HepG2 (cell line): ENCODE data around the gene AIP. TPM values are rescaled to one million over a fixed set of nuclear protein-coding genes. Genes with fewer than 3 reads are reported as not detected.

ENCODE experiments used
- ADNP ChIP-seq: sonication (generic); formaldehyde crosslinking; IDR thresholded peaks from 2 replicates; pipeline ENCODE4 v1.4.0; 2020; ENCODE audit warnings: missing genetic modification reagents
- AKAP8 ChIP-seq: sonication (generic); formaldehyde crosslinking; IDR thresholded peaks from 2 replicates; pipeline ENCODE4 v1.5.1; 2020; ENCODE audit warnings: mild to moderate bottlenecking, missing genetic modification reagents
- BORCS8-MEF2B ChIP-seq: sonication (generic); formaldehyde crosslinking; IDR thresholded peaks from 2 replicates; pipeline ENCODE4 v1.8.0; 2022; ENCODE audit warnings: mild to moderate bottlenecking, missing genetic modification reagents
- CCDC6 ChIP-seq: sonication (generic); formaldehyde crosslinking; IDR thresholded peaks from 2 replicates; pipeline ENCODE4 v1.8.1; 2022; ENCODE audit warnings: mild to moderate bottlenecking, missing genetic modification reagents, moderate library complexity
- CREM ChIP-seq, 2 experiments: sonication (generic) in 1 of 2; formaldehyde crosslinking in 1 of 2; IDR thresholded peaks; 2 replicates each; pipeline versions ENCODE4 v1.4.0 to v1.6.1; 2016 to 2020; ENCODE audit warnings: antibody characterized with exemption in 1 of 2, mild to moderate bottlenecking in 1 of 2, missing genetic modification reagents in 1 of 2
- FOSL2 ChIP-seq: sonication (generic); formaldehyde crosslinking; IDR thresholded peaks from 2 replicates; pipeline ENCODE4 v1.4.0; 2020; ENCODE audit warnings: missing genetic modification reagents
- HOXD1 ChIP-seq: sonication (generic); formaldehyde crosslinking; IDR thresholded peaks from 2 replicates; pipeline ENCODE4 v1.5.0; 2020; ENCODE audit warnings: missing genetic modification reagents
- IKZF1 ChIP-seq: fragments of 450-650 bp; IDR thresholded peaks from 2 replicates; pipeline ENCODE4 v1.7.1; 2016
- NONO ChIP-seq, 2 experiments: fragments of 450-650 bp in 1 of 2; sonication (generic) in 1 of 2; formaldehyde crosslinking in 1 of 2; IDR thresholded peaks in 1 of 2; conservative IDR thresholded peaks in 1 of 2; 2 replicates each; pipeline versions ENCODE4 v1.6.1 to v1.8.0; 2017 to 2022; ENCODE audit warnings: mild to moderate bottlenecking in 1 of 2, missing genetic modification reagents in 1 of 2, moderate library complexity in 1 of 2
- PHF21A ChIP-seq: sonication (generic); formaldehyde crosslinking; IDR thresholded peaks from 2 replicates; pipeline ENCODE4 v1.5.0; 2020; ENCODE audit warnings: mild to moderate bottlenecking, missing genetic modification reagents
- PRMT3 ChIP-seq: sonication (generic); formaldehyde crosslinking; IDR thresholded peaks from 2 replicates; pipeline ENCODE4 v1.8.1; 2022; ENCODE audit warnings: low read depth, mild to moderate bottlenecking, moderate library complexity, missing genetic modification reagents, borderline replicate concordance
- SALL2 ChIP-seq: sonication (generic); formaldehyde crosslinking; IDR thresholded peaks from 2 replicates; pipeline ENCODE4 v1.8.1; 2023; ENCODE audit warnings: mild to moderate bottlenecking, missing genetic modification reagents, inconsistent platforms
- SMYD3 ChIP-seq: sonication (generic); formaldehyde crosslinking; IDR thresholded peaks from 2 replicates; pipeline ENCODE4 v1.8.1; 2023; ENCODE audit warnings: mild to moderate bottlenecking, missing genetic modification reagents
- SRF ChIP-seq: IDR thresholded peaks from 2 replicates; pipeline ENCODE4 v1.6.1; 2011; ENCODE audit warnings: mild to moderate bottlenecking, low read depth, low read length, moderate library complexity
- SSRP1 ChIP-seq: IDR thresholded peaks from 2 replicates; pipeline ENCODE4 v1.6.1; 2016; ENCODE audit warnings: control low read depth
- SYNCRIP ChIP-seq: fragments of 200-400 bp; formaldehyde crosslinking; IDR thresholded peaks from 2 replicates; pipeline ENCODE4 v1.6.1; 2018; ENCODE audit warnings: mild to moderate bottlenecking, low read depth, low read length; ENCODE audit not compliant: insufficient read depth
- TRIM24 ChIP-seq: sonication (generic); formaldehyde crosslinking; IDR thresholded peaks from 2 replicates; pipeline ENCODE4 v1.8.0; 2022; ENCODE audit warnings: mild to moderate bottlenecking, missing genetic modification reagents
- XRCC5 ChIP-seq: fragments of 200-400 bp; formaldehyde crosslinking; optimal IDR thresholded peaks from 2 replicates; pipeline ENCODE3; 2017; ENCODE audit warnings: mild to moderate bottlenecking, low read length
- ZNF17 ChIP-seq: sonication (generic); formaldehyde crosslinking; IDR thresholded peaks from 2 replicates; pipeline ENCODE4 v1.5.0; 2020; ENCODE audit warnings: mild to moderate bottlenecking, missing genetic modification reagents
- ZNF20 ChIP-seq: sonication (generic); formaldehyde crosslinking; IDR thresholded peaks from 2 replicates; pipeline ENCODE4 v1.4.0; 2020; ENCODE audit warnings: mild to moderate bottlenecking, moderate library complexity, missing genetic modification reagents
- ZNF552 ChIP-seq: sonication (generic); formaldehyde crosslinking; IDR thresholded peaks from 2 replicates; pipeline ENCODE4 v1.9.0; 2022; ENCODE audit warnings: missing genetic modification reagents, mild to moderate bottlenecking, borderline replicate concordance
- polyA plus RNA-seq, 8 experiments: library from polyadenylated mRNA; depleted of rRNA in 3 of 8; stranded (reverse) in 7 of 8; unstranded in 1 of 8; fragments of >200 nt; fragmentation: Illumina TruSeq in 4 of 8; extraction: Trizol in 4 of 8; gene quantifications; 2 replicates each; pipeline versions ENCODE4 v1.2.1 to v1.2.3, GENCODE V29; 2011 to 2016; ENCODE audit warnings: low read depth in 4 of 8, missing spikeins in 1 of 8, mixed read lengths in 1 of 8; ENCODE audit not compliant: insufficient read depth in 1 of 8
- total RNA-seq, 5 experiments: library from RNA; depleted of rRNA; stranded (reverse); fragments of >200 nt; fragmentation: Illumina TruSeq; extraction: Trizol; gene quantifications; 2 replicates each; pipeline ENCODE4 v1.2.3, GENCODE V29; 2016; ENCODE audit warnings: low read depth in 1 of 5
- TF ChIP-seq, protein P1 (sequence below): sonication (generic); formaldehyde crosslinking; IDR thresholded peaks from 2 replicates; pipeline ENCODE4 v1.5.0; 2020; ENCODE audit warnings: missing genetic modification reagents, mild to moderate bottlenecking, borderline replicate concordance
- TF ChIP-seq, protein P2 (sequence below): sonication (generic); formaldehyde crosslinking; IDR thresholded peaks from 2 replicates; pipeline ENCODE4 v1.8.1; 2023; ENCODE audit warnings: mild to moderate bottlenecking, missing genetic modification reagents
- TF ChIP-seq, protein P3 (sequence below): sonication (generic); formaldehyde crosslinking; IDR thresholded peaks from 2 replicates; pipeline ENCODE4 v1.5.0; 2020; ENCODE audit warnings: missing genetic modification reagents
- TF ChIP-seq, protein P4 (sequence below): sonication (generic); formaldehyde crosslinking; IDR thresholded peaks from 2 replicates; pipeline ENCODE4 v1.9.0; 2021; ENCODE audit warnings: missing genetic modification reagents, borderline replicate concordance

AIP gene
- total and polyA plus RNA-seq, 2 of the 13 experiments (the other 11 are each of a cell fraction or from before 2014, with no cell fraction given), result 51.8 to 110 TPM

GRCh38 chr11:67468759-67469507 is 13.9 kb upstream of the AIP start, which contains the start of gene TMEM134 (continued):
- TF ChIP-seq SYNCRIP, result no peak
- peak; percentile 38 for TF ChIP-seq FOSL2 (CRISPR knock-in tag)
- TF ChIP-seq SALL2 (CRISPR knock-in tag), result peak; percentile 87; the same call in 1 of the 2 replicates
- no peak for TF ChIP-seq SMYD3
- TF ChIP-seq NONO (IDR thresholded peaks at IDR 0.05), result no peak
- TF ChIP-seq NONO (CRISPR knock-in tag; conservative IDR thresholded peaks at IDR 0.05), result peak; percentile 92
- TF ChIP-seq, protein P1, sequence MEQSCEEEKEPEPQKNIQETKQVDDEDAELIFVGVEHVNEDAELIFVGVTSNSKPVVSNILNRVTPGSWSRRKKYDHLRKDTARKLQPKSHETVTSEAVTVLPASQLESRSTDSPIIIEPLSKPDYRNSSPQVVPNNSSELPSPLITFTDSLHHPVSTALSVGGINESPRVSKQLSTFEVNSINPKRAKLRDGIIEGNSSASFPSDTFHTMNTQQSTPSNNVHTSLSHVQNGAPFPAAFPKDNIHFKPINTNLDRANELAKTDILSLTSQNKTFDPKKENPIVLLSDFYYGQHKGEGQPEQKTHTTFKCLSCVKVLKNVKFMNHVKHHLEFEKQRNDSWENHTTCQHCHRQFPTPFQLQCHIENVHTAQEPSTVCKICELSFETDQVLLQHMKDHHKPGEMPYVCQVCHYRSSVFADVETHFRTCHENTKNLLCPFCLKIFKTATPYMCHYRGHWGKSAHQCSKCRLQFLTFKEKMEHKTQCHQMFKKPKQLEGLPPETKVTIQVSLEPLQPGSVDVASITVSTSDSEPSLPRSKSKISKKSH (CRISPR knock-in tag), result peak; percentile 65; the same call in 1 of the 2 replicates
- TF ChIP-seq IKZF1, result no peak
- peak; percentile 54; the same call in 1 of the 2 replicates for TF ChIP-seq PHF21A (CRISPR knock-in tag)
- peak; percentile 89; the same call in 1 of the 2 replicates for TF ChIP-seq HOXD1 (CRISPR knock-in tag)
- TF ChIP-seq ADNP, result peak; percentile 23; the same call in 1 of the 2 replicates
- TF ChIP-seq ZNF552, result no peak
- TF ChIP-seq, protein P2, sequence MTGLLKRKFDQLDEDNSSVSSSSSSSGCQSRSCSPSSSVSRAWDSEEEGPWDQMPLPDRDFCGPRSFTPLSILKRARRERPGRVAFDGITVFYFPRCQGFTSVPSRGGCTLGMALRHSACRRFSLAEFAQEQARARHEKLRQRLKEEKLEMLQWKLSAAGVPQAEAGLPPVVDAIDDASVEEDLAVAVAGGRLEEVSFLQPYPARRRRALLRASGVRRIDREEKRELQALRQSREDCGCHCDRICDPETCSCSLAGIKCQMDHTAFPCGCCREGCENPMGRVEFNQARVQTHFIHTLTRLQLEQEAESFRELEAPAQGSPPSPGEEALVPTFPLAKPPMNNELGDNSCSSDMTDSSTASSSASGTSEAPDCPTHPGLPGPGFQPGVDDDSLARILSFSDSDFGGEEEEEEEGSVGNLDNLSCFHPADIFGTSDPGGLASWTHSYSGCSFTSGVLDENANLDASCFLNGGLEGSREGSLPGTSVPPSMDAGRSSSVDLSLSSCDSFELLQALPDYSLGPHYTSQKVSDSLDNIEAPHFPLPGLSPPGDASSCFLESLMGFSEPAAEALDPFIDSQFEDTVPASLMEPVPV, result no peak
- peak; percentile 79; the same call in 1 of the 2 replicates for TF ChIP-seq AKAP8 (CRISPR knock-in tag)
- TF ChIP-seq XRCC5, result peak; percentile 95
- TF ChIP-seq, protein P3, sequence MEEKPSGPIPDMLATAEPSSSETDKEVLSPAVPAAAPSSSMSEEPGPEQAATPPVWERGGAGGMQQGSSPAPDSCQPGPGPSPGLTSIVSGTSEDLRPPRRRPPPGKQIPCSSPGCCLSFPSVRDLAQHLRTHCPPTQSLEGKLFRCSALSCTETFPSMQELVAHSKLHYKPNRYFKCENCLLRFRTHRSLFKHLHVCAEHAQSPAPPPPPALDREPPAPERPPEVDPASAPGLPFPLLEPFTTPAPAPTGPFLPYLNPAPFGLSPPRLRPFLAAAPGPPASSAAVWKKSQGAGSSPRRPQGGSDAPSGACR, result no peak
- TF ChIP-seq SRF, result peak; percentile 92
- TF ChIP-seq BORCS8-MEF2B (CRISPR knock-in tag), result peak; percentile 63
- TF ChIP-seq SSRP1, result no peak
- TF ChIP-seq ZNF20 (CRISPR knock-in tag), result no peak
- TF ChIP-seq CCDC6 (CRISPR knock-in tag), result peak; percentile 59; the same call in 1 of the 2 replicates
- no peak for TF ChIP-seq ZNF17 (CRISPR knock-in tag)
- 0 out of 2 replicates have a peak, but pooled peaks have one; percentile 31 for TF ChIP-seq CREM (IDR thresholded peaks at IDR 0.05)
- no peak for TF ChIP-seq CREM (CRISPR knock-in tag; IDR thresholded peaks at IDR 0.05)
- no peak for TF ChIP-seq PRMT3 (CRISPR knock-in tag)
- TF ChIP-seq, protein P4, sequence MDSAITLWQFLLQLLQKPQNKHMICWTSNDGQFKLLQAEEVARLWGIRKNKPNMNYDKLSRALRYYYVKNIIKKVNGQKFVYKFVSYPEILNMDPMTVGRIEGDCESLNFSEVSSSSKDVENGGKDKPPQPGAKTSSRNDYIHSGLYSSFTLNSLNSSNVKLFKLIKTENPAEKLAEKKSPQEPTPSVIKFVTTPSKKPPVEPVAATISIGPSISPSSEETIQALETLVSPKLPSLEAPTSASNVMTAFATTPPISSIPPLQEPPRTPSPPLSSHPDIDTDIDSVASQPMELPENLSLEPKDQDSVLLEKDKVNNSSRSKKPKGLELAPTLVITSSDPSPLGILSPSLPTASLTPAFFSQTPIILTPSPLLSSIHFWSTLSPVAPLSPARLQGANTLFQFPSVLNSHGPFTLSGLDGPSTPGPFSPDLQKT (CRISPR knock-in tag), result no peak
- no peak for TF ChIP-seq TRIM24 (CRISPR knock-in tag)
